Measurements from ENCODE around the gene HDGFL3. TPM values are rescaled to one million over a fixed set of nuclear protein-coding genes. Genes with fewer than 3 reads are reported as not detected.
"Not testable (repeated sequence)": the region's sequence is repeated elsewhere in the genome, so short reads cannot be mapped to it uniquely, and the experiment has no call there.

The HDGFL3 gene
- total and polyA plus RNA-seq, 5 donors from 2014 or later, result 0.07 to 1.2 (median 0.26) TPM; not detected in 2

- Mint-ChIP-seq H3K4me1 (no peaks in the 10 kb centered on the region), H3K27me3 (peaks cover 39% of the 10 kb centered on the region)
These were observed 109.5 kb downstream of the HDGFL3 start for GRCh38 chr15:83098079-83098478.

GRCh38 chr15:83094583-83094982 lies 113.0 kb downstream of the HDGFL3 start:
- Mint-ChIP-seq H3K4me3 (no peak overlapping the region), H3K27ac (no peak overlapping the region), H3K9me3 (peaks cover 0 to 10% (median 2%) of the 10 kb centered on the region in 7 donors), H3K4me1 (peaks cover 0 to 4% (median 0%) of the 10 kb centered on the region in 4 donors), H3K36me3 (no peaks in the 10 kb centered on the region), H3K27me3 (peaks cover 29% of the 10 kb centered on the region)
- peaks cover 0 to 5% of the 10 kb centered on the region in 2 experiments for H3K9me3 ChIP-seq (ENCODE audit: control insufficient read depth in 2 of 2, low read length in 2 of 2)
- no peak overlapping the region for H3K27ac ChIP-seq (ENCODE audit: insufficient read depth, low read length, poor library complexity, severe bottlenecking)
- H3K4me3 ChIP-seq (ENCODE audit: low read depth, low read length), result no peak overlapping the region
- ATAC-seq (ENCODE audit: low read depth in 2 of 2) (no peak), DNase-seq (no peak)
- no peaks in the 10 kb centered on the region for H3K36me3 ChIP-seq (ENCODE audit: control insufficient read depth, insufficient read depth, low read length)
- peaks cover 8% of the 10 kb centered on the region for H3K27me3 ChIP-seq (ENCODE audit: control insufficient read depth, insufficient read depth, low read length)
- no peaks in the 10 kb centered on the region for H3K4me1 ChIP-seq (ENCODE audit: control insufficient read depth, insufficient read depth, low read length, poor library complexity, severe bottlenecking)

More at GRCh38 chr15:83098079-83098478, 109.5 kb downstream of the HDGFL3 start:
- Histone ChIP-seq H3K36me3 (ENCODE audit: control insufficient read depth, insufficient read depth, low read length) (no peaks in the 10 kb centered on the region), H3K4me1 (ENCODE audit: control insufficient read depth, insufficient read depth, low read length, poor library complexity, severe bottlenecking) (no peaks in the 10 kb centered on the region), H3K27ac (ENCODE audit: insufficient read depth, low read length, poor library complexity, severe bottlenecking) (no peak overlapping the region), H3K9me3 (ENCODE audit: control insufficient read depth in 2 of 2, low read length in 2 of 2) (peaks cover 0 to 5% of the 10 kb centered on the region in 2 experiments), H3K27me3 (ENCODE audit: control insufficient read depth, insufficient read depth, low read length) (peaks cover 14% of the 10 kb centered on the region), H3K4me3 (ENCODE audit: low read depth, low read length) (no peak overlapping the region)
- DNase-seq (no peak), ATAC-seq (ENCODE audit: low read depth in 2 of 2) (no peak)
- peaks cover 0 to 10% (median 4%) of the 10 kb centered on the region in 7 donors for H3K9me3 Mint-ChIP-seq
- no peak overlapping the region for H3K27ac Mint-ChIP-seq
- no peak overlapping the region for H3K4me3 Mint-ChIP-seq
- H3K36me3 Mint-ChIP-seq, result no peaks in the 10 kb centered on the region

GRCh38 chr15:83092309-83092976 lies 115.2 kb downstream of the HDGFL3 start:
- peaks cover 31% of the 10 kb centered on the region for H3K27me3 Mint-ChIP-seq
- H3K4me3 Mint-ChIP-seq, result no peak overlapping the region
- peaks cover 0 to 5% (median 0%) of the 10 kb centered on the region in 7 donors for H3K9me3 Mint-ChIP-seq
- Histone ChIP-seq H3K36me3 (ENCODE audit: control insufficient read depth, insufficient read depth, low read length) (no peaks in the 10 kb centered on the region), H3K27me3 (ENCODE audit: control insufficient read depth, insufficient read depth, low read length) (no peaks in the 10 kb centered on the region), H3K27ac (ENCODE audit: insufficient read depth, low read length, poor library complexity, severe bottlenecking) (no peak overlapping the region), H3K4me1 (ENCODE audit: control insufficient read depth, insufficient read depth, low read length, poor library complexity, severe bottlenecking) (no peaks in the 10 kb centered on the region), H3K4me3 (ENCODE audit: low read depth, low read length) (no peak overlapping the region), H3K9me3 (ENCODE audit: control insufficient read depth in 2 of 2, low read length in 2 of 2) (no peaks in the 10 kb centered on the region)
- no peaks in the 10 kb centered on the region for H3K36me3 Mint-ChIP-seq
- ATAC-seq (ENCODE audit: low read depth in 2 of 2), result no peak
- H3K4me1 Mint-ChIP-seq, result peaks cover 0 to 4% (median 0%) of the 10 kb centered on the region in 4 donors
- DNase-seq, result no peak
- H3K27ac Mint-ChIP-seq, result no peak overlapping the region

GRCh38 chr15:83091965-83092308 lies 115.7 kb downstream of the HDGFL3 start:
- not testable (repeated sequence) for ATAC-seq (ENCODE audit: low read depth in 2 of 2); H3K4me1 Mint-ChIP-seq; H3K27ac ChIP-seq (ENCODE audit: insufficient read depth, low read length, poor library complexity, severe bottlenecking)

GRCh38 chr15:83090465-83090864 lies 117.2 kb downstream of the HDGFL3 start:
- H3K9me3 ChIP-seq (ENCODE audit: control insufficient read depth in 2 of 2, low read length in 2 of 2), result no peaks in the 10 kb centered on the region
- H3K4me1 Mint-ChIP-seq, result peaks cover 0 to 4% (median 0%) of the 10 kb centered on the region in 4 donors
- H3K27ac ChIP-seq (ENCODE audit: insufficient read depth, low read length, poor library complexity, severe bottlenecking), result no peak overlapping the region
- H3K27me3 Mint-ChIP-seq, result peaks cover 29% of the 10 kb centered on the region
- no peaks in the 10 kb centered on the region for H3K4me1 ChIP-seq (ENCODE audit: control insufficient read depth, insufficient read depth, low read length, poor library complexity, severe bottlenecking)
- H3K36me3 Mint-ChIP-seq, result no peaks in the 10 kb centered on the region
- ATAC-seq (ENCODE audit: low read depth in 2 of 2) (no peak), DNase-seq (no peak)
- H3K4me3 ChIP-seq (ENCODE audit: low read depth, low read length), result no peak overlapping the region
- peaks cover 0 to 2% (median 0%) of the 10 kb centered on the region in 7 donors for H3K9me3 Mint-ChIP-seq
- H3K36me3 ChIP-seq (ENCODE audit: control insufficient read depth, insufficient read depth, low read length), result no peaks in the 10 kb centered on the region
- no peak overlapping the region for H3K4me3 Mint-ChIP-seq
- no peaks in the 10 kb centered on the region for H3K27me3 ChIP-seq (ENCODE audit: control insufficient read depth, insufficient read depth, low read length)
- no peak overlapping the region for H3K27ac Mint-ChIP-seq

More at GRCh38 chr15:83091965-83092308, 115.7 kb downstream of the HDGFL3 start:
- not testable (repeated sequence) for H3K36me3 ChIP-seq (ENCODE audit: control insufficient read depth, insufficient read depth, low read length); H3K36me3 Mint-ChIP-seq; H3K27me3 ChIP-seq (ENCODE audit: control insufficient read depth, insufficient read depth, low read length); H3K4me3 ChIP-seq (ENCODE audit: low read depth, low read length); H3K4me3 Mint-ChIP-seq; H3K27ac Mint-ChIP-seq; H3K9me3 Mint-ChIP-seq; DNase-seq; H3K9me3 ChIP-seq (ENCODE audit: control insufficient read depth in 2 of 2, low read length in 2 of 2); H3K4me1 ChIP-seq (ENCODE audit: control insufficient read depth, insufficient read depth, low read length, poor library complexity, severe bottlenecking)
- peaks cover 34% of the 10 kb centered on the region for H3K27me3 Mint-ChIP-seq

GRCh38 chr15:83088876-83089275 lies 118.7 kb downstream of the HDGFL3 start:
- H3K27ac Mint-ChIP-seq, result no peak overlapping the region
- H3K4me1 ChIP-seq (ENCODE audit: control insufficient read depth, insufficient read depth, low read length, poor library complexity, severe bottlenecking), result no peaks in the 10 kb centered on the region
- no peaks in the 10 kb centered on the region for H3K9me3 Mint-ChIP-seq
- no peaks in the 10 kb centered on the region for H3K36me3 Mint-ChIP-seq
- H3K27me3 Mint-ChIP-seq, result peaks cover 23% of the 10 kb centered on the region
- no peak overlapping the region for H3K4me3 Mint-ChIP-seq
- no peak overlapping the region for H3K27ac ChIP-seq (ENCODE audit: insufficient read depth, low read length, poor library complexity, severe bottlenecking)
- no peak for DNase-seq
- H3K4me3 ChIP-seq (ENCODE audit: low read depth, low read length), result no peak overlapping the region
- H3K27me3 ChIP-seq (ENCODE audit: control insufficient read depth, insufficient read depth, low read length), result peaks cover 3% of the 10 kb centered on the region
- no peaks in the 10 kb centered on the region for H3K36me3 ChIP-seq (ENCODE audit: control insufficient read depth, insufficient read depth, low read length)
- no peaks in the 10 kb centered on the region for H3K9me3 ChIP-seq (ENCODE audit: control insufficient read depth in 2 of 2, low read length in 2 of 2)
- no peak for ATAC-seq (ENCODE audit: low read depth in 2 of 2)
- peaks cover 0 to 4% (median 0%) of the 10 kb centered on the region in 4 donors for H3K4me1 Mint-ChIP-seq

- no peaks in the 10 kb centered on the region for H3K36me3 ChIP-seq (ENCODE audit: control insufficient read depth, insufficient read depth, low read length)
- no peaks in the 10 kb centered on the region for H3K9me3 ChIP-seq (ENCODE audit: control insufficient read depth in 2 of 2, low read length in 2 of 2)
- Mint-ChIP-seq H3K4me1 (peaks cover 0 to 4% (median 0%) of the 10 kb centered on the region in 4 donors), H3K27ac (no peak overlapping the region), H3K9me3 (no peaks in the 10 kb centered on the region), H3K4me3 (no peak overlapping the region), H3K27me3 (peaks cover 19% of the 10 kb centered on the region), H3K36me3 (no peaks in the 10 kb centered on the region)
- no peak overlapping the region for H3K27ac ChIP-seq (ENCODE audit: insufficient read depth, low read length, poor library complexity, severe bottlenecking)
- H3K4me3 ChIP-seq (ENCODE audit: low read depth, low read length), result no peak overlapping the region
- H3K4me1 ChIP-seq (ENCODE audit: control insufficient read depth, insufficient read depth, low read length, poor library complexity, severe bottlenecking), result no peaks in the 10 kb centered on the region
- H3K27me3 ChIP-seq (ENCODE audit: control insufficient read depth, insufficient read depth, low read length), result peaks cover 4% of the 10 kb centered on the region
- no peak for DNase-seq
- ATAC-seq (ENCODE audit: low read depth in 2 of 2), result no peak
These were observed 120.0 kb downstream of the HDGFL3 start for GRCh38 chr15:83087576-83087975.

Measured in CD4-positive, CD25-positive, alpha-beta regulatory T cell (primary cell).